Lower leg skin (tissue), 4 donors: ENCODE results near the gene TRPC4. TPM values are rescaled to one million over a fixed set of nuclear protein-coding genes. Genes with fewer than 3 reads are reported as not detected.

Source experiments
- DNase-seq, 2 donors: peaks; one replicate each; pipeline ENCODE4 v3.0.0-alpha.2; 2019; ENCODE audit warnings: low spot score in 2 of 2
- H3K4me3 ChIP-seq: fragments of 200-600 bp; sonication (generic); 2 replicates; pipeline ENCODE4 v1.5.1; 2017; ENCODE audit warnings: mild to moderate bottlenecking, low read depth; ENCODE audit not compliant: poor library complexity, severe bottlenecking
- POLR2A ChIP-seq, 2 donors: fragments of 450-650 bp; IDR thresholded peaks; one replicate each; pipeline ENCODE4 v1.6.1; 2016 to 2017; ENCODE audit warnings: antibody characterized with exemption in 2 of 2, mild to moderate bottlenecking in 1 of 2, moderate library complexity in 1 of 2
- whole genome bisulfite sequencing, 2 donors: methylation state at CpG; one replicate each; pipeline ENCODE4 v1.1.5; 2018; 5-methylcytosine and 5-hydroxymethylcytosine counted together
- intact Hi-C: fragments of 100-400 bp; cut with DNase I; formaldehyde crosslinking; loops from one replicate; pipeline ENCODE4 v1.15.0; 2023; ENCODE audit warnings: low total_unique reads
- total RNA-seq, 4 donors: library from RNA; depleted of rRNA; stranded (reverse); fragments of >200 nt; gene quantifications; one replicate each; pipeline ENCODE4 v1.1.0, GENCODE V29; 2016
- TF ChIP-seq, protein P1 (sequence below), 3 donors: fragments of 450-650 bp; IDR thresholded peaks; one replicate each; pipeline ENCODE4 v1.5.1; 2016; ENCODE audit warnings: antibody characterized with exemption in 3 of 3, mild to moderate bottlenecking in 3 of 3, moderate library complexity in 2 of 3

The TRPC4 gene
- total RNA-seq, 4 donors from 2014 or later, result 0.39 TPM; not detected in 3

- H3K4me3 ChIP-seq, result no peak overlapping the region
- TF ChIP-seq, protein P1, sequence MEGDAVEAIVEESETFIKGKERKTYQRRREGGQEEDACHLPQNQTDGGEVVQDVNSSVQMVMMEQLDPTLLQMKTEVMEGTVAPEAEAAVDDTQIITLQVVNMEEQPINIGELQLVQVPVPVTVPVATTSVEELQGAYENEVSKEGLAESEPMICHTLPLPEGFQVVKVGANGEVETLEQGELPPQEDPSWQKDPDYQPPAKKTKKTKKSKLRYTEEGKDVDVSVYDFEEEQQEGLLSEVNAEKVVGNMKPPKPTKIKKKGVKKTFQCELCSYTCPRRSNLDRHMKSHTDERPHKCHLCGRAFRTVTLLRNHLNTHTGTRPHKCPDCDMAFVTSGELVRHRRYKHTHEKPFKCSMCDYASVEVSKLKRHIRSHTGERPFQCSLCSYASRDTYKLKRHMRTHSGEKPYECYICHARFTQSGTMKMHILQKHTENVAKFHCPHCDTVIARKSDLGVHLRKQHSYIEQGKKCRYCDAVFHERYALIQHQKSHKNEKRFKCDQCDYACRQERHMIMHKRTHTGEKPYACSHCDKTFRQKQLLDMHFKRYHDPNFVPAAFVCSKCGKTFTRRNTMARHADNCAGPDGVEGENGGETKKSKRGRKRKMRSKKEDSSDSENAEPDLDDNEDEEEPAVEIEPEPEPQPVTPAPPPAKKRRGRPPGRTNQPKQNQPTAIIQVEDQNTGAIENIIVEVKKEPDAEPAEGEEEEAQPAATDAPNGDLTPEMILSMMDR (IDR thresholded peaks at IDR 0.05), result no peak
- TF ChIP-seq POLR2A (IDR thresholded peaks at IDR 0.05), result no peak
- DNase-seq, result no peak
- WGBS, 2 donors, result 49 to 52% methylated on average over 9 of the region's 9 CpGs
- intact Hi-C loops, result no loop called here
Observed at GRCh38 chr13:37870489-37870845, 895 bp upstream of the TRPC4 start.

GRCh38 chr13:37869506-37869755 lies 141 bp downstream of the TRPC4 start:
- 2 to 3% methylated on average over 19 of the region's 19 CpGs for WGBS, 2 donors
- intact Hi-C loops, result no loop called here
- TF ChIP-seq, protein P1 (IDR thresholded peaks at IDR 0.05), result no peak
- no peak for TF ChIP-seq POLR2A (IDR thresholded peaks at IDR 0.05)
- no peak overlapping the region for H3K4me3 ChIP-seq
- no peak for DNase-seq

DNA sequence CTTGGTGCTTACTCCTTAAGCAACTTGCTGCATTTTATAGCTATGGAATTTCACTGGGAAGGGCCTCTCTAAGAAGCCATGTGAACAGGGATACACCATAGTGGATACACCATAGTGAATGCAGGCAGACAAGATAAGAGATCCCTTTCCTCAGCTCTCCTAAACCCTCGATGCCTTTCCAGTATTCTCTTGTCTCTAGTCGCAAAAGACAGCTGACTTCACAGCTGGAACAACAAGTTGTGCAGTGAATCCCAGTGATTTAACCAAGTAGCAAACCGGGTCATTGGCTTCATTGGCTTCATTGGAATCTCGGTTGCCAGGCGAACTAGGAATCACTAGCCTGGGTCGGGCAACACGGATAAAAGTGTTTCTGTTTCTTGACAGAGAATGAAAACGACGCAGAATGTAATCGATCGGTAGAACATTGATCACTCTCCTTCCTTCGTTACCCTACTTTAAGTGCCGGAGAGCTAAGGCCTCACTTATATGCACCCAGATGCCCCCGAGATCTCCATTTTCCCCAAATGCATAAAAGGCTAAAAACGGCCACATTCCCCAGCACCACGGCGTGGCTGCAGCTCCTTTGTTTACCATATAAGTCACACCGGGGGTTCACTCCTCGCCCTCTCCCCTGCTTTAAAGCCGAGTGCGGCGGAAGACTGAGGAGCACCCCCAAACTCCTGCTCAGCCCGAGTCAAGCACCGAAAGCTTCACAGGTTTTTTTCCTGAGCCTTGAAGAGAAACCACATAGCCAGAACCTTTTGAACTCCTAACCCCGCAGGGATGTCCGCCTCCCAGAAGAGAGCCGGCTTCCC lies 674 bp downstream of the TRPC4 start:
- no peak for TF ChIP-seq POLR2A (IDR thresholded peaks at IDR 0.05)
- TF ChIP-seq, protein P1 (IDR thresholded peaks at IDR 0.05), result no peak
- 18 to 27% methylated on average over 27 of the region's 27 CpGs for WGBS, 2 donors
- intact Hi-C loops, result no loop called here
- DNase-seq, result no peak
- no peak overlapping the region for H3K4me3 ChIP-seq

DNA sequence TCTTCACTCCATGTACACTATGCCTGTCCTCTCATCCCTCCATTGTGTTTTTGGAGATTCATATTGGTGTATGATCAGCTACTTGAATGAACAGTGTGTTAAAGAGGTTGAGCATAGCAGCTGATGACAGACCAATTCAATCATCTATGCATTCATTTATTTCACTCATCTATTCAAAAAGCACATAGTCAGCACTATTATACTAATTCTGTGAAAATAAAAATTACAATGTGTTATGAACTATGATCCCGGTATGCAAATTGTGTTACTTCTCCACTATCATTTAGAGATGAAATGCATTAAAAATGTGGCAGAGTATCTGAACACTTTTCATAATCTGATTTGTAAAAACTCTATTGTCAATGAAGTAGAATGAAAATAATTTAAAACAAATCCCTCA lies 5.9 kb downstream of the TRPC4 start:
- no peak for TF ChIP-seq POLR2A (IDR thresholded peaks at IDR 0.05)
- TF ChIP-seq, protein P1 (IDR thresholded peaks at IDR 0.05), result no peak
- 91 to 92% methylated on average over 1 of the region's 1 CpG for WGBS, 2 donors
- intact Hi-C loops, result no loop called here

GRCh38 chr13:37835392-37835791 lies 34.2 kb downstream of the TRPC4 start:
- H3K4me3 ChIP-seq, result no peak overlapping the region
- intact Hi-C loops, result loop anchor here (5.0 kb wide), 1 partner anchor 882 kb away; no protein-coding TSS in a partner anchor
- TF ChIP-seq POLR2A (IDR thresholded peaks at IDR 0.05), result no peak
- TF ChIP-seq, protein P1 (IDR thresholded peaks at IDR 0.05), result no peak
- WGBS, 2 donors, result 75 to 93% methylated on average over 4 of the region's 4 CpGs
- no peak for DNase-seq

More for the DNA sequence above, 5.9 kb downstream of the TRPC4 start:
- H3K4me3 ChIP-seq, result no peak overlapping the region
- DNase-seq, result no peak

DNA sequence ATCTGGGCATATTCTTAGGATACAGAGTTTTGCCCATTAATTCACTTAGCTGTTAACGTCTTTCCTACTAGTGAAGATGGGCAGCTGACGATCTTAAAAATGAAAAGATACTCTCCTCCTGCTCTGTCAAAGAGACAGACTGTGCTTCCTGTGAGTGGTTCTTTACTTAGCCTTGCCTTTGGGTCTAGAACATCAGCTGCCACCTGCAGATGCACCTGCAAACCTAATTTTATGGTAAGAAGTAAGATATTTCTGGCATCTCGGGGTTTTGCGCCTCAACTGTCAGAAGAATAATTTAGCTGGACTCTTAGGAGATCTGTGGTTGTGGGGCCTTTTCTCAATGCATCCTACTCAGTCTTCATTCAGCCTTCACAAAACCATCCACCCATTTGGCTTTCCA lies 36.2 kb downstream of the TRPC4 start:
- no peak overlapping the region for H3K4me3 ChIP-seq

More for the DNA sequence above, 36.2 kb downstream of the TRPC4 start:
- intact Hi-C loops, result no loop called here
- no peak for TF ChIP-seq POLR2A (IDR thresholded peaks at IDR 0.05)
- TF ChIP-seq, protein P1 (IDR thresholded peaks at IDR 0.05), result no peak
- DNase-seq, result no peak
- WGBS, 2 donors, result 56 to 60% methylated on average over 4 of the region's 4 CpGs
